HFF-Myc (cell line): Measurements from ENCODE around the gene RUNDC3A.

ENCODE experiments used
- DNase-seq: peaks from one replicate; pipeline ENCODE4 v3.0.0-alpha.2; 2011; ENCODE audit warnings: low read depth; ENCODE audit errors: extremely low read depth
- H3K4me3 ChIP-seq: replicated peaks from 2 replicates; pipeline ENCODE4 v1.5.1; 2011; ENCODE audit warnings: low read depth, mild to moderate bottlenecking, control low read depth, low read length
- TF ChIP-seq, protein P1 (sequence below): IDR thresholded peaks from 2 replicates; pipeline ENCODE4 v1.5.1; 2012; ENCODE audit warnings: mild to moderate bottlenecking, low read depth, low read length, control low read depth; ENCODE audit errors: missing control alignments

Gene RUNDC3A

DNA sequence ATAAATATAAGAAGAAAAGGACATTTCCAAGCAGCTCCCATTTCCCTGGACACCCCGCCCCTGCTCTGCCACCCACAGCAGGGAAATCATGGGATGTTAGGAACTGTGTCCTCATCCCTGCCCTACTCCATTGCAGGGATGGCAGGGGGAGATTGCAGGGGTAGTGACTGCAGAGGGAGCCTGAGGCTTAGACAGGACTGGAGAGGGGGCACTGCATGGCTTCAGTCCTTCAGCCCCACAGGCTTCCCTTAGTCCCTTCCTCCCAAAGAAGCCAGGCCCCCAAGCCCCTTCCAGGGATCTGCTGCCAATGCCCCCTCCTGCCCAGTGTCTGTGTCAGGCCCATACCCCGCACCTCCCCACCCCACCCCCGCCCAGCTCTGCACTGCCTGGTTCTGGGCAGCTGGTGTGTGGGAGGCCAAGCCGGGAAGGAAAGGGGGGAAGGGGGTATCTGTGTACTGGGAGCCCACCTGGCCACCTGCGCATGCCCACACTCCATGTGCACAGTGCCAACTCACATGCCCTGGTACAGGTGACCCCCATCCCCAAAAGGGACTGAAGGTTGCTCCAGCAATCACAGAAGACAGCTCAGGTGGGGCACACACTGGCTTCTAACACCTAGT, 3.3 kb downstream of the RUNDC3A start:
- TF ChIP-seq, protein P1, sequence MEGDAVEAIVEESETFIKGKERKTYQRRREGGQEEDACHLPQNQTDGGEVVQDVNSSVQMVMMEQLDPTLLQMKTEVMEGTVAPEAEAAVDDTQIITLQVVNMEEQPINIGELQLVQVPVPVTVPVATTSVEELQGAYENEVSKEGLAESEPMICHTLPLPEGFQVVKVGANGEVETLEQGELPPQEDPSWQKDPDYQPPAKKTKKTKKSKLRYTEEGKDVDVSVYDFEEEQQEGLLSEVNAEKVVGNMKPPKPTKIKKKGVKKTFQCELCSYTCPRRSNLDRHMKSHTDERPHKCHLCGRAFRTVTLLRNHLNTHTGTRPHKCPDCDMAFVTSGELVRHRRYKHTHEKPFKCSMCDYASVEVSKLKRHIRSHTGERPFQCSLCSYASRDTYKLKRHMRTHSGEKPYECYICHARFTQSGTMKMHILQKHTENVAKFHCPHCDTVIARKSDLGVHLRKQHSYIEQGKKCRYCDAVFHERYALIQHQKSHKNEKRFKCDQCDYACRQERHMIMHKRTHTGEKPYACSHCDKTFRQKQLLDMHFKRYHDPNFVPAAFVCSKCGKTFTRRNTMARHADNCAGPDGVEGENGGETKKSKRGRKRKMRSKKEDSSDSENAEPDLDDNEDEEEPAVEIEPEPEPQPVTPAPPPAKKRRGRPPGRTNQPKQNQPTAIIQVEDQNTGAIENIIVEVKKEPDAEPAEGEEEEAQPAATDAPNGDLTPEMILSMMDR: no peak
- H3K4me3 ChIP-seq: no peak overlapping the region
- DNase-seq: no peak

DNA sequence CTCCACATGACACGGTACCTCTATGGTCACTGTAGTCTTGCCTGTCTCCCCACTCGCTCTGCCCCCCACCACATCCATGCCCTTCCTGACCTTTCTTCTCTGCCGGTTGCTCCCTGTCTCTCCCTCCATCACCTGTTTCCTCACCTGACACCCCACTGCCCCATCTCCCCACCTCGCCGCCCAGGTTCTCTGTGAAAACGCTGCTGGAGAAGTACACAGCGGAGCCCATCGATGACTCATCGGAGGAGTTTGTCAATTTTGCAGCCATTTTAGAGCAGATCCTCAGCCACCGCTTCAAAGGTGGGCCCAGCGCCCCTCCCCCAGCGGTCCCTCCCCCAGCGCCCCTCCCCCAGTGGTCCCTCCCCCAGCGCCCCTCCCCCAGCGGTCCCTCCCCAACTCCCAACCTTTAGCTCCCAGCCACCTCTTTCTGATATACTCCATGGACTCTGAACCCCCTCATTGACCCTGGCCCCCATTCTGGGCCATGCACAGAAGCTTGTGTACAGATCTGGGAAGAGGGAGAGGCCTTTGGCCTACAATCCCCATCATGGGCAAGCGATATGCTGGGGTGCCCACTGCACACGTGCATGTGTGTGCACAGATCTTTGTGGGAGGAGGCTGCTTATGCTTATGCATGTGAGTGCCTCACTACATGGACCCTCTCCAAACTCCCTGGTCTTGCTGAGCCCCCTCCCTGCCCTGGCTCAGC, 4.1 kb downstream of the RUNDC3A start:
- no peak overlapping the region for H3K4me3 ChIP-seq
- no peak for DNase-seq
- TF ChIP-seq, protein P1: no peak

DNA sequence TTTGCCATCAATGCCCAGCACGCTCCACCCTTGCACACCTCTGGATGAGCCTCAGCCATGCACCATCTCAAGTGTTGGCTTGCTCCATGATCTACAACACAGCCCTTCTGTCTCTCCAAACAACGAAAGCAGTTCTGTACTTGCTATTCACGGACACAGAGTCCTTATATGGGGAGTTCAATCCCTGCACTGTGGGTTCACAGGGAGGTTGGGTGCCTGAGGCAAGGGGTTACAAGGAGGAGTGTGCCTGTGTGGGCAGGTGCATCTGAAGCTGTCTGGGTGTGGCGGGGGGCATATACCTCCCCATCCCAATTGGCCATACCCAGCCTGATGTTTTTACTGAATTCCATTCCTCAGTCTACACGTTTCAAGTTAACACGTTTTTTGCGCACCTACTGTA, 5.6 kb downstream of the RUNDC3A start:
- TF ChIP-seq, protein P1: no peak
- DNase-seq: no peak
- no peak overlapping the region for H3K4me3 ChIP-seq

DNA sequence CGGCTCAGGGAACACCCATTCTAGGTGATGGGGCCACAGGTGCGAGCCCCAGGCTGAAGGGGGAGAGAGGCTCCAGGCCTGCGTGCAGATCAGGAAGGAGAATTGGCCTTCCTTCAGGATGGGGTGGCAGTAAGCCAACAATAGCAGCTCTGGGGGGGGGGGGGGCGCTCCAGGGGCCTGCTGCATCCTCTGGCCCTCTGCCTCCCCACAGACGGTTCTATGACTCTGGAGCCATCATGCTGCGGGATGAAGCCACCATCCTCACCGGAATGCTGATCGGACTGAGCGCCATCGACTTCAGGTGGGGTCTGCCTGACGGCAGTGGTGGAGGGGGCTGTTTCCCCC, 6.1 kb downstream of the RUNDC3A start:
- TF ChIP-seq, protein P1: no peak
- no peak overlapping the region for H3K4me3 ChIP-seq
- no peak for DNase-seq

DNA sequence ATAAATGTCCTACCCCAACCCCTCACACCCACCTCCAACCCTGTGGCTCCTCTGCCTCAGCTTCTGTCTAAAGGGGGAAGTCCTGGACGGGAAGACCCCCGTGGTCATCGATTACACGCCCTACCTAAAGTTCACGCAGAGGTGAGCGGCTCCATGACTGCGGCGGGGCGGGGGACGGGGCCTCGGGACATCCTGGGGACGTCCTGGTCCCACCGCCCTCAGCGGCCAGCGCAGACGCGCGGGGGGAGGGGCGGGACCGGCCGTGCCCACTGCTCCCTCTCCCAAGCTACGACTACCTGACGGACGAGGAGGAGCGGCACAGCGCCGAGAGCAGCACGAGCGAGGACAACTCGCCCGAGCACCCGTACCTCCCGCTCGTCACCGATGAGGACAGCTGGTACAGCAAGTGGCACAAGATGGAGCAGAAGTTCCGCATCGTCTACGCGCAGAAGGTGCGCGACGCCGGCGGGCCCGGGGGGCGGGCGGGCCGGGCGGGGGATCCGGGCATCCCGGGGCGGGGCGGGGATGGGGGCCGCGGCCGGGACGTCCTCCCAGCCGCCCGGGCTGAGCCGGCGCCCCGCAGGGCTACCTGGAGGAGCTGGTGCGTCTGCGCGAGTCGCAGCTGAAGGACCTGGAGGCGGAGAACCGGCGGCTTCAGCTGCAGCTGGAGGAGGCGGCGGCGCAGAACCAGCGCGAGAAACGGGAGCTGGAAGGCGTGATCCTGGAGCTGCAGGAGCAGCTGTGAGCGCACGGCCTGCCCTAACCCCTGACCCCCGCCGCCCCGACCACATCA, 6.7 kb downstream of the RUNDC3A start:
- TF ChIP-seq, protein P1: no peak
- DNase-seq: no peak
- peak overlapping the region; percentile 19; the same call in 1 of the 2 replicates for H3K4me3 ChIP-seq

DNA sequence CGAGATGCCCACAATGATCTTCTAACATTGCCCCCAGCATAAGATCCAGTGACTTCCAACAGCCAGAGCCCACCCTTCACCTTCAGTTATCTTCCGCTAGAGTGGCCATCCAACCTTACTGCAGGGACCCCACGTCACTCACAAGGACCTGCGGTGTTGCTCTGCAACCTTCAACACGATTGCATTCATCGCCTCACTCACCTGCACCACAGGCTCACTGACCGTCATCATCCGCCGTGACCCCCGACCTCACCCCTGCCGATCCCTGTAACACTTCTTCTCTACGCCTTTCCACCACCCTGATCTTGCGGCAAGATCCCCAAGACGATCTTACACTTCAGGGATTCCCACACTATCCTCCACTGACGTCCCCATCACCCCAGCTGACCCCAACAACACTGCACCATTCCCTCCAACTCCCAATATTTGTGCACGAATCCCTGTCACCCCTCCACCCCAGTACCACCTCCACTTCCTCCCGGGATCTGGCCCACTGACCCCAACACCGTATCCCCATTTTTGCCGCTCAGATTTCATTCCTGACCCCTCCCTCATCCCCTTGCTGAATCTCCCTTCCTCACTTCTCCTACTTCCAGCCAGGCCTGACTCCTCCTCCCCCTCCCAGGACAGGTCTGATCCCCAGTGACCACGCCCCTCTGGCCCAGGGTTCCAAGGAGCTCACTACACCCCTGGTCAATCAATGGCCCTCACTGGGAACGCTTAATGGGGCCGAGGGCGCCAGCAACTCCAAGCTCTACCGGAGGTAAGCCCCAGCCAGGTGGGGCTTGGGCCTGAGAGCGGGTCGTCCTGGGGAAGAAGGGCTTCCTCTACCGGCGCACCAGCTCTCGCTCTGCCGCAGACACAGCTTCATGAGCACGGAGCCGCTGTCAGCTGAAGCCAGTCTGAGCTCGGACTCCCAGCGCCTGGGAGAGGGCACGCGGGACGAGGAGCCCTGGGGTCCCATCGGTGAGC, 7.6 kb downstream of the RUNDC3A start:
- DNase-seq: no peak
- TF ChIP-seq, protein P1: no peak
- no peak overlapping the region for H3K4me3 ChIP-seq
